MM.1S (cell line): ENCODE results near the gene BMF.

Experiments
- CTCF ChIP-seq: fragments of 300-600 bp; sonication (generic); IDR thresholded peaks from 2 replicates; pipeline ENCODE4 v1.5.1; 2016; ENCODE audit warnings: antibody characterized with exemption, low read length, mixed read lengths
- EZH2 ChIP-seq: fragments of 300-600 bp; sonication (generic); optimal IDR thresholded peaks from 2 replicates; pipeline ENCODE3; 2017; ENCODE audit warnings: low read depth, mild to moderate bottlenecking, antibody characterized with exemption, low read length, mixed read lengths
- EZH2phosphoT487 ChIP-seq: fragments of 300-600 bp; sonication (generic); IDR thresholded peaks from 2 replicates; pipeline ENCODE4 v1.6.1; 2018; ENCODE audit warnings: antibody characterized with exemption, low read length

GRCh38 chr15:40080104-40080503, 28.6 kb downstream of the BMF start:
- no peak for TF ChIP-seq CTCF
- no peak for TF ChIP-seq EZH2phosphoT487
- TF ChIP-seq EZH2: no peak
